B cell (primary cell): ENCODE data around the gene TRA2B.

Experiments used
- EZH2 ChIP-seq: IDR thresholded peaks from 2 replicates; pipeline ENCODE4 v1.6.1; 2012; ENCODE audit warnings: borderline replicate concordance, low read depth, mild to moderate bottlenecking, moderate library complexity, low read length; ENCODE audit not compliant: insufficient read depth, poor library complexity, severe bottlenecking
- TF ChIP-seq, protein P1 (sequence below): fragments of 200-600 bp; IDR thresholded peaks from one replicate; pipeline ENCODE4 v1.8.0; 2022; ENCODE audit warnings: antibody characterized with exemption, mild to moderate bottlenecking

DNA sequence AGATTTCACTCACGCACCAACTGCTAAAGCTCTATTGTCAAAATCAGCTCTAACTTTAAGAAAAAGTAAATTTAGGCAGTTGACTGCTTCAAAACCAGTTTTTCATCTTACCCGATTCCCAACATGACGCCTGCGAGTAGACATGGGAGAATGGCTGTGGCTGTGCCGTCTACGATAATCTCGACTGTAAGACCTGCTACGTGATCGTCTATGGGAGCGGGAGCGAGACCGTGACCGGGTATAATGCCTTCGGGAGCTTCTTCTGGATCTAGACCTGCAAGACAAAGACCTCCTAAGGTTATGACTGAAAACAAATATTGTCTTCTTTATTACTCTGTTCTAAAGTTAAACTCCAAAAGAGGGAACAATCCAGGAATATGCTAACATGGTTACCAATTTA lies 12.5 kb downstream of the TRA2B start:
- no peak for TF ChIP-seq EZH2
- TF ChIP-seq, protein P1, sequence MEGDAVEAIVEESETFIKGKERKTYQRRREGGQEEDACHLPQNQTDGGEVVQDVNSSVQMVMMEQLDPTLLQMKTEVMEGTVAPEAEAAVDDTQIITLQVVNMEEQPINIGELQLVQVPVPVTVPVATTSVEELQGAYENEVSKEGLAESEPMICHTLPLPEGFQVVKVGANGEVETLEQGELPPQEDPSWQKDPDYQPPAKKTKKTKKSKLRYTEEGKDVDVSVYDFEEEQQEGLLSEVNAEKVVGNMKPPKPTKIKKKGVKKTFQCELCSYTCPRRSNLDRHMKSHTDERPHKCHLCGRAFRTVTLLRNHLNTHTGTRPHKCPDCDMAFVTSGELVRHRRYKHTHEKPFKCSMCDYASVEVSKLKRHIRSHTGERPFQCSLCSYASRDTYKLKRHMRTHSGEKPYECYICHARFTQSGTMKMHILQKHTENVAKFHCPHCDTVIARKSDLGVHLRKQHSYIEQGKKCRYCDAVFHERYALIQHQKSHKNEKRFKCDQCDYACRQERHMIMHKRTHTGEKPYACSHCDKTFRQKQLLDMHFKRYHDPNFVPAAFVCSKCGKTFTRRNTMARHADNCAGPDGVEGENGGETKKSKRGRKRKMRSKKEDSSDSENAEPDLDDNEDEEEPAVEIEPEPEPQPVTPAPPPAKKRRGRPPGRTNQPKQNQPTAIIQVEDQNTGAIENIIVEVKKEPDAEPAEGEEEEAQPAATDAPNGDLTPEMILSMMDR, result no peak
